ENCODE measurements around the gene VWA3B.
"Not testable (repeated sequence)": the region's sequence is repeated elsewhere in the genome, so short reads cannot be mapped to it uniquely, and the experiment has no call there.

Gene VWA3B

DNA sequence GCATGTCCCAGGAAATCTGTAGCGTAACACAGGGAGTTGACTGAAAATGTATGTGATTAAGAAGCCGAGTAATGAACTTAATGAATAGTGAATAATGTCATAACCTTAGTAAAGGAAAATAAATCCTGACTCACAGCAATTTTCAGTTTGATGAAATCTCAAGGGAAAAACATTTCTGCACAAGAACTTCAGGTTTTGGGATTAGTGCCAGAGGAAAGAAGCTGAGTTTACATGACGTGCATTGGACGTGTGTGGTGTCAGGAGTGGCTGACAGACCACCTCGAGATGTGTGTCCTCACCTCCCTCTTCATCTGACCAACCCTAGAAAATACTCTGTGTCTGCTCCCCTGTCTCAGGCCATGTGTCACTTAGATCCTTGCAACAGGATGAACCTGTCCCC is 39.1 kb downstream of the VWA3B start:
- FAIRE-seq (peak; percentile 91), DNase-seq (ENCODE audit: insufficient read length, low spot score) (no peak)

DNA sequence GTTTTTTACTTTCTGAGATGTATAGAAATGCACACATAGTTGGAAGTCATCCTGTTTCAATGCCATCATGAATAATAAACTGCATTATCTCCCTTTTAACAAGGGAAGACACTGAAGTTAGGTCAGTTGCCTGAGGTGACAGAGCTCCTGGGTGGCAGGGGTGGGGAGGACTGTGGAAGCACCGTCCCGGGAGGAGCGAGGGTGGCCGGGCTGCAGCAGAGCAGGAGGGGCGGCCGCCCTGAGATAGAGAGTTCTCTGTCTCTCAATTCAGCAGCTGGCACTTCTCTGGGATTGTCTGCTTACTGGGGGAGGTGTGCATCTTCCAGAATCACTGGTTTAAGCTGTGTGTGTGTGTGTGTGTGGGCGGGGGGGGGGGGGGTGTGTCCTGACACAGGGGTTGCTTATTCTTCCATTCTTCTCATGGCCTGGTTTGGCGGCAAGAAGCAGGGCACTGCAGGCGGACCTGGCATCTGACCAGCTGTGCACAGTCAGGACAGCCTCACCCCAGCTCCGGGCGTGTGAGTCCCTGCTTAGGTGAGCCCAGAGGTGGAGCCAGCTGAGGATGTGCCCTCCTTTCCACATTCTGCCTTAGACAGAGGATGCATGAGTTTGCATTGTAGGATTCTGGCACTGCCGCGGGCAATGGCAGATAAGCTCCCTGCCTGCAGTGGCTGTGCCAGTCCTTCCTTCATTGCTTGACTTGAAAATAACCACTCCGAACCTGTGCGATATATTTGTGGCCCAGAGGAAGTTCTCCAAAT is 40.4 kb downstream of the VWA3B start:
- DNase-seq (ENCODE audit: insufficient read length, low spot score), result no peak
- peak; percentile 16 for FAIRE-seq

- FAIRE-seq, result no peak
- no peak for DNase-seq (ENCODE audit: insufficient read length, low spot score)
Observed at GRCh38 chr2:98128556-98129109, 41.7 kb downstream of the VWA3B start.

DNA sequence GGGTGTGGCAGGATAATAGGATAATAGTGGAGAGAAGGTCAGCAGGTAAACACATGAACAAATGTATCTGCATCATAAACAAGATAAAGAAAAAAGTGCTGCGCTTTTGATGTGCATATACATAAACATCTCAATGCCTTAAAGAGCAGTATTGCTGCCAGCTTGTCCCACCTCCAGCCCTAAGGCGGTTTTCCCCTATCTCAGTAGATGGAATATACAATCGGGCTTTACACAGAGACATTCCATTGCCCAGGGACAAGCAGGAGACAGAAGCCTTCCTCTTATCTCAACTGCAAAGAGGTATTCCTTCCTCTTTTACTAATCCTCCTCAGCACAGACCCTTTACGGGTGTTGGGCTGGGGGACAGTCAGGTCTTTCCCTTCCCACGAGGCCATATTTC is 43.1 kb downstream of the VWA3B start:
- FAIRE-seq; DNase-seq (ENCODE audit: insufficient read length, low spot score): not testable (repeated sequence)

GRCh38 chr2:98134172-98135005 is 47.4 kb downstream of the VWA3B start:
- FAIRE-seq, result no peak
- no peak for DNase-seq (ENCODE audit: insufficient read length, low spot score)

DNA sequence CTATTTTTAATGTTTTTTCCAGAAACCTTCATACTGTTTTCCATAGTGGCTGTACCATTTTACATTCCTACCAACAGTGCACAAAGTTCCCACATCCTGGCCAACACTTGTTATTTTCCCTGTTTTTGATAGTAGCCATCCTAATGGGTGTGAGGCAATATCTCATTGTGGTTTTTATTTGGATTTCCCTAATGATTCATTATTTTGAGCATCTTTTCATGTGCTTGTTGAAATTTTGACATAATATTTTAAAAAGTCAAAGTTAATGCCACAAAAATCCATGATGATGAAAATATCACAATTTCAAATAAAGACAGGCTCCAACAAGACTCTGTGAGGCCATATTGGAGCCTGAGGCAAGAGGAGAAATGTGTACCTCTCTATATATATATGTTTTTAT is 50.2 kb downstream of the VWA3B start:
- FAIRE-seq (no peak), DNase-seq (ENCODE audit: insufficient read length, low spot score) (no peak)

DNA sequence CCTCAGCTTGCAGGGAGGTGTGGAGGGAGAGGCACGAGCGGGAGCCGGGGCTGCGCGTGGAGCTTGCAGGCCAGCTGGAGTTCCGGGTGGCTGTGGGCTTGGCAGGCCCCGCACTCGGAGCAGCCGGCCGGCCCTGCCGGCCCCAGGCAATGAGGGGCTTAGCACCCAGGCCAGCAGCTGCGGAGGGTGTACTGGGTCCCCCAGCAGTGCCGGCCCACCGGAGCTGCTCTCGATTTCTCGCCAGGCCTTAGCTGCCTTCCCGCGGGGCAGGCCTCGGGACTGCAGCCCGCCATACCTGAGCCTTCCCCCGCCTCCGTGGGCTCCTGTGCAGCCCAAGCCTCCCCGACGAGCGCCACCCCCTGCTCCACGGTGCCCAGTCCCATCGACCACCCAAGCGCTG is 52.0 kb downstream of the VWA3B start:
- DNase-seq (ENCODE audit: insufficient read length, low spot score); FAIRE-seq: not testable (repeated sequence)

DNA sequence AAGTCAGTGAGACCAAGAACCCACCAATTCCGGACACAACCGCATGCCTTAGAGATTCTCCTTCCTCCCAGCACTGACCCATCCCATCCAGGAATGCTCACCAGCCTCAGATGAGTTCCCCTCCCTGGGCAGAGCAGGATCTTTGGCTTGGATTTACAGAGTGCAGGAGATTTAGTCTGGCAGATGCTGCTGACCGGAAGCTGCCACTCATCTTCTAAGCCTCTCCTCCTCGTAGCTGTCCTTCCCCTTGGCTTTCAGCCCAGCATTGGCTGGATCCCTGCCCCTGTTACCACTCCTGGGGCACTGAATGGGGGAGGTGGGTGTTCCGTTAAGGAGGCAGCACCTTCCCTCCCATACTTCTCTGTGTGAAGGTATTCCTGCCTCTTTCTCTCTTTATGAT is 53.2 kb downstream of the VWA3B start:
- DNase-seq (ENCODE audit: insufficient read length, low spot score) (no peak), FAIRE-seq (no peak)

DNA sequence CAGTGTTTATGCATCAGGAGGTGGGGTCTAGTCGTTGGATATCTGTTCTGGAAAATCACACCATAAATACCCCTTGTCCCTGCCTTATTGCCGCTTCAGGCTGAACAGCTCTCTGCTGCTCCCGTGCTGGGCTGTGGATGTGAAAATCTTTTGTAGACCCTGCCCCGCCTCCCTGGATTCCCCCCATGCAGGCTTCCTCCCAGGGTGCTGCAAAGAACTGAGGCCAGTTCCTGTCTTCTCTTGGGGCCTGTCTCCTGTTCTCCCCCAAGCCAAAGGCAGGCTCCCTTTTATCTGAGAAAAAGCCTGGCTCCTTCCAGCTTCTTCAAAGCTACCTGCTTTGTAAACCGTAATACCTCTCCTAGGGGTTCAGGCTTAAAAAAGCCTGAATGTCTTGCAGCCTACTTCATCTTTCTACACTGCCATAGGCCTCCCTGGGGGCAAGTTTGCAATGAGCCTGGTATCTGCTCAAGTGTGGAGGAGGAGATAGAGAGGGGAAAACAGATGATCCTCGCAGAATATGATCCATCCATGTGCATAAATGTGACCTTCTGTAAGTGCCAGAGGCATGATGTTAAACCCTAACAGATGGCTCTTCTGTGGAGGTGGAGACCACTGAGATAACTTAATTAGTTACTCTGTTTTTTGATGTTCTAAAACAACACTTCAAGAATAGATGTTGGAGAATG is 55.3 kb downstream of the VWA3B start:
- FAIRE-seq (peak; percentile 76), DNase-seq (ENCODE audit: insufficient read length, low spot score) (no peak)

DNA sequence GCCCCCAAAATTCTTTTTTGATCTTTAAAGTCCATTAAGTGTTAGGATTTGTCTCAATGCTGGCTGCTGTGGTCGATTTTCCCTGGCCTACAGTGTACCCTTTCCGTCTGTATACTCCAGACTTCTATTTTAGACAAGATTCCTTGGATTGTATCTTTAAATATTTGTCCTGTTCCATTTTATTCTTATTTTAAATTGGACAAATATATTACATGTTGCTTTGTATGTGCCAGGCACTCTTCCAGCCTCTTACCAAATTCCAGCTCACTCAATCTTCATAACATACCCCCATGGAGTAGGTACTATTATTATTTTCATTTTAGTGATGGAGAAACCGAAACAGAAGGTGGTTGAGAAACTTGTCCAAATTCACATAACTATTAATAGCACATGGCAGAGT is 58.1 kb downstream of the VWA3B start:
- DNase-seq (ENCODE audit: insufficient read length, low spot score), result no peak
- no peak for FAIRE-seq

DNA sequence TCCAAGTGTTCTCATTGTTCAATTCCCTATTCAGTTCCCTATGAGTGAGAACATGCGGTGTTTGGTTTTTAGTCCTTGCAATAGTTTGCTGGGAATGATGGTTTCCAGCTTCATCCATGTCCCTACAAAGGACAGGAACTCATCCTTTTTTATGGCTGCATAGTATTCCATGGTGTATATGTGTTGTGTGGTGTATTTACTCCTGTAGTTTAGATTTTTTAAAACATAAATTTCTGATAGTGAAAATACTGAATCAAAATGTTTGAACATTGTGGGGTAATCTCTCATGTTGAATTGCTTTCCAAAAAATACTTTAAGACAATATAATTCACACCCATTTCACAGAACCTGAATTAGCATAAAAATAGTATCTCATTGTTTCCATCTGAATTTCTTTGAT is 60.9 kb downstream of the VWA3B start:
- FAIRE-seq; DNase-seq (ENCODE audit: insufficient read length, low spot score): not testable (repeated sequence)

GRCh38 chr2:98148595-98149332 is 61.8 kb downstream of the VWA3B start:
- DNase-seq (ENCODE audit: insufficient read length, low spot score) (no peak), FAIRE-seq (peak; percentile 67)

DNA sequence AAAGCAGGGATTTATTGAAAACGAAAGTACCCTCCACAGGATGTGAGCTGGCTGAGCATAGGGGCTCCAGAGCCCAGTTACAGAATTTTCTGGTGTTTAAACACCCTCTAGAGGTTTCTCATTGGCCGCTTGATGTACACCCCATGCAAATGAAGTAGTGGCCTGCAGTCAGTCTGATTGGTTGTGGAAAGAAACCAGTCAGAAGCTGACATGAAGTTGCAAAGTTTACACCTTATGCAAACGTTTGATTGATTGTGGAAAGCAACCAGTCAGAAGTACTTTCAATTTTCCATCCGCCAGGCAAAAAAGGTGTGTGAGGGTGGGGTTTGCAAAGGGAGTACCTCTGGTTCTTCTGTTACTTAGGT is 62.3 kb downstream of the VWA3B start:
- peak; percentile 67 for DNase-seq (ENCODE audit: insufficient read length, low spot score)
- FAIRE-seq, result peak; percentile 78

- DNase-seq (ENCODE audit: insufficient read length, low spot score) (no peak), FAIRE-seq (no peak)
Observed at GRCh38 chr2:98153481-98153880, 66.5 kb downstream of the VWA3B start.

DNA sequence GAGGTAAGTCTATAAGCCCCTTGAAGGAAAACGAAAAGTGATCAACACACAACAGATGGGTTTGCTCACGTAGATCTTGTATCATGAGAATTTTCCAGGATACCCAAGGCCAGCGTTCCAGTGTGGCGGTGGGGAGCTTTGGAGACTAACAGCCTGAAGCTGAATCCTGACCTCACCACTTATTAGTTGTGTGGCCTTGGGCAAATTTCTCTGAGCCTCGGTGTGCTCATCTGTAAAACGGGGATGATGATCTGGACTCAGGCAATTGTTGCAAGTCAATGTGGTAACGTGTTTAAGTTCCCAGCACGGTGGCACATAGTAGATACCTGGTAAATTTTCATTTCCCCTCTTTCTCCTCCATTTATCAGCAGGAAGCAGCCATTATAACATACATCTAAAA is 68.3 kb downstream of the VWA3B start:
- DNase-seq (ENCODE audit: insufficient read length, low spot score) (no peak), FAIRE-seq (peak; percentile 62)

DNA sequence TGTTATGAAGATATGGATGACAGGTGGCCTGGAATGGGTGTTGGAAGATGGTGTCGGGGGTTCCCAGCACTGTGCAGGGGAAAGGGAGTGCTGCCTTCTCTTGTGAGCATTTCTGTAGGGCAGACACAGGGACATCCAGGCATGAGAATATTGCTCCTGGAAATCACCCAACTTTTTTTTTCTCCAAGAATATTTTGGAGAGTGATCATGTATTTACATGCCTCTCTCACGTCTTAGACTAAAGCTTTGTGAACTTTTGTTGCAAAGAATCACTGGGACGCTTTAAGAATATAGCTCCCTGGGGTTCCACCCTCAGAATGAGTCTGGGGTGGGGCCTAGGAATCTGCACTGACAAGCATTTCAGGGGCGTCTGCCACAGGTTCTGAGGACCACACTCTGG is 68.7 kb downstream of the VWA3B start:
- DNase-seq (ENCODE audit: insufficient read length, low spot score), result no peak
- no peak for FAIRE-seq

DNA sequence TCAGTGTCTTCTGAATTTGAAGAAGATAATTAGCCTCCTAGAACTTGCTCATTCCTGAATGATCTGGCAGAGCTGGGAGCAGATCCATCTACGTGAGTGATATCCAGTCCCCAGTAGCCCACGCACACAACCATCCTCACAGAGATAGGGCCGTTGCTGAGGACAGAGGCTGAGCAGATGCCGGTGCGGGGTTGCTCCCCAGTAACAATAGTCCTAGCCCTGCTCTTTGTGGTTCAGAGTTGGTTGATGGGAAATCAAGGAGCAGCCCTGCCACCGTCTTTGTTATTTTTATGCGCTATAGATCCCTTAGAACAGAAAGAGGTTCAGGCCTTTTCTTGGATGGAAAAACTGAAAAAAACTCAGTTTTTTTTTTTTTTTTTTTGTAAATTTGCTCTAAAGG is 69.3 kb downstream of the VWA3B start:
- FAIRE-seq (no peak), DNase-seq (ENCODE audit: insufficient read length, low spot score) (no peak)

DNA sequence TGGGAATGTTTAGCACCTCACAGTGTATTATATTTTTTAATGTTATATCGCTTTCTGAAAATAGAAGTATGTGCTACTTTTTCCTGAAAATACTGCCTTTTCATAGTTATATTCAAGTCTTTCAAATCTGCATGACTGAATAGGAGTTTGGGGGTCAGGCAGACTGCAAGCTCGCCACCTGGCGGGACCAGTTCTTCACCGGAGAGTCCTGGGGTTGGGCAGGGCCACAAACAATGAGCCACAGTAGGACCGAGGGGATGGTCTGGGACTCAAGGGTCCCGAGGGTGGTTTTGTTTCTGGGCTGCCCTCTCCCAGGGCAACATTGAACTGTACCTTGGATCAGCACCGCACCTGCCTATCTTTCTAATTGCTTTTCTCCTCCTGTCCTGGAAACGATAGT is 70.6 kb downstream of the VWA3B start:
- FAIRE-seq (peak; percentile 67), DNase-seq (ENCODE audit: insufficient read length, low spot score) (peak; percentile 33)

GRCh38 chr2:98158305-98158704 is 71.3 kb downstream of the VWA3B start:
- FAIRE-seq (no peak), DNase-seq (ENCODE audit: insufficient read length, low spot score) (no peak)

DNA sequence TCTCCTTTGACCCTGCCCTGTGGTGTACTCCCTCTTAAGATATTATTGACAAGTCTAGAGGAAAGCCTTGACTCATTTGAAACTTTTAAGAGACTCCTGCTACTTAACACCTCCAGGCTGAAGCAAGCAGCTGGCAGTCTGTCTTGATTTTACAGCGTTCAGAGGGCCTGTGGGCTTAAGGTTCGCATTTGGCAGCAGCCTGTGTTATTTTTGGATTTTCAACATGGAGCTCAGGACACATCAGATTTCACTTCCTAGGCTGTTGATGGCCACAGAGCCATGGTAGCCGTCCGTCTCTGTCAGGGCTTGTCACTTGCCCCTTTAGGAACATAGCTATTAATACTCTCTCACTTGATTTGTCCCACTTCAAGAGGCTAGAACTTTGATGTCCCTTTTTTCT is 73.6 kb downstream of the VWA3B start:
- no peak for DNase-seq (ENCODE audit: insufficient read length, low spot score)
- no peak for FAIRE-seq

DNA sequence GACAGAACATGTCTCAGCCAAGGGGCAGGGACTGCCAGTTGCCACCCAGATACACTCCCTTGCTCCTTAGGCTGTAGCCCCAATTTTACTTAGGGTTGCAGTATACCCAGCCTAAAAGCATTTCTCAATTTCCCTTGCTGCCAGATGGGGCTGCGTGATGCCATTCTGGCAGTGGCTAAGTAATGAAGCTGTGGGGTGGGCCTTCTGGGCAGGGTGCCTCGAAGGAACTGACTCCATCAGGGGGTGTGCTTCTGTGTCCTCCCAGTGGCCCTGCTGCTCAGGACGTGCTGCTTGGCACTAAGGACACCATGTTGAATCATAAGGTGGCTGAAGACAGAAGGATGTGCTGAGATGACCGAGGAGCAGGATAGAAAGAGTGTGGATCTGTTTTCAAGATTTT is 74.2 kb downstream of the VWA3B start:
- DNase-seq (ENCODE audit: insufficient read length, low spot score), result no peak
- FAIRE-seq, result no peak

Data from HTR-8/SVneo (cell line).